HEK293T (cell line): ENCODE results near the gene PAGE2.

ENCODE experiments used
- BHLHE40 ChIP-seq: fragments of 450-650 bp; IDR thresholded peaks from 2 replicates; pipeline ENCODE4 v1.6.1; 2016; ENCODE audit warnings: mild to moderate bottlenecking, moderate library complexity, borderline replicate concordance
- ELF4 ChIP-seq: fragments of 450-650 bp; IDR thresholded peaks from 2 replicates; pipeline ENCODE4 v1.6.1; 2017; ENCODE audit warnings: antibody characterized with exemption
- FOXK2 ChIP-seq: fragments of 450-650 bp; IDR thresholded peaks from 2 replicates; pipeline ENCODE4 v1.6.1; 2016; ENCODE audit warnings: mild to moderate bottlenecking
- FOXM1 ChIP-seq: fragments of 450-650 bp; IDR thresholded peaks from 2 replicates; pipeline ENCODE4 v1.6.1; 2017; ENCODE audit warnings: mild to moderate bottlenecking, borderline replicate concordance
- TARDBP ChIP-seq: fragments of 450-650 bp; IDR thresholded peaks from 2 replicates; pipeline ENCODE4 v1.6.1; 2016
- ZNF384 ChIP-seq: fragments of 450-650 bp; IDR thresholded peaks from 2 replicates; pipeline ENCODE4 v1.6.1; 2016
- TF ChIP-seq, protein P1 (sequence below): fragments of 450-650 bp; IDR thresholded peaks from 2 replicates; pipeline ENCODE4 v1.6.1; 2016

GRCh38 chrX:55123900-55124299 is 35.1 kb downstream of the PAGE2 start:
- TF ChIP-seq ZNF384 (no peak), TARDBP (no peak), ELF4 (no peak), FOXK2 (no peak), FOXM1 (no peak), BHLHE40 (no peak)
- TF ChIP-seq, protein P1, sequence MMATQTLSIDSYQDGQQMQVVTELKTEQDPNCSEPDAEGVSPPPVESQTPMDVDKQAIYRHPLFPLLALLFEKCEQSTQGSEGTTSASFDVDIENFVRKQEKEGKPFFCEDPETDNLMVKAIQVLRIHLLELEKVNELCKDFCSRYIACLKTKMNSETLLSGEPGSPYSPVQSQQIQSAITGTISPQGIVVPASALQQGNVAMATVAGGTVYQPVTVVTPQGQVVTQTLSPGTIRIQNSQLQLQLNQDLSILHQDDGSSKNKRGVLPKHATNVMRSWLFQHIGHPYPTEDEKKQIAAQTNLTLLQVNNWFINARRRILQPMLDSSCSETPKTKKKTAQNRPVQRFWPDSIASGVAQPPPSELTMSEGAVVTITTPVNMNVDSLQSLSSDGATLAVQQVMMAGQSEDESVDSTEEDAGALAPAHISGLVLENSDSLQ, result no peak
